GM12865 (cell line): ENCODE data around the gene SULT1A1.
"Not testable (repeated sequence)": the region's sequence is repeated elsewhere in the genome, so short reads cannot be mapped to it uniquely, and the experiment has no call there.

Experiments used
- DNase-seq: peaks from one replicate; pipeline ENCODE4 v3.0.0; 2010; ENCODE audit warnings: low read depth
- H3K4me3 ChIP-seq: 2 replicates; pipeline ENCODE4 v1.5.1; 2011; ENCODE audit warnings: mild to moderate bottlenecking, low read depth, low read length, control low read depth
- TF ChIP-seq, protein P1 (sequence below): IDR thresholded peaks from 2 replicates; pipeline ENCODE4 v1.5.1; 2011; ENCODE audit warnings: low read length, control low read depth, low read depth, inconsistent platforms; ENCODE audit not compliant: insufficient read depth; ENCODE audit errors: missing control alignments

Gene SULT1A1

GRCh38 chr16:28607116-28607623, 2.7 kb downstream of the SULT1A1 start:
- TF ChIP-seq, protein P1, sequence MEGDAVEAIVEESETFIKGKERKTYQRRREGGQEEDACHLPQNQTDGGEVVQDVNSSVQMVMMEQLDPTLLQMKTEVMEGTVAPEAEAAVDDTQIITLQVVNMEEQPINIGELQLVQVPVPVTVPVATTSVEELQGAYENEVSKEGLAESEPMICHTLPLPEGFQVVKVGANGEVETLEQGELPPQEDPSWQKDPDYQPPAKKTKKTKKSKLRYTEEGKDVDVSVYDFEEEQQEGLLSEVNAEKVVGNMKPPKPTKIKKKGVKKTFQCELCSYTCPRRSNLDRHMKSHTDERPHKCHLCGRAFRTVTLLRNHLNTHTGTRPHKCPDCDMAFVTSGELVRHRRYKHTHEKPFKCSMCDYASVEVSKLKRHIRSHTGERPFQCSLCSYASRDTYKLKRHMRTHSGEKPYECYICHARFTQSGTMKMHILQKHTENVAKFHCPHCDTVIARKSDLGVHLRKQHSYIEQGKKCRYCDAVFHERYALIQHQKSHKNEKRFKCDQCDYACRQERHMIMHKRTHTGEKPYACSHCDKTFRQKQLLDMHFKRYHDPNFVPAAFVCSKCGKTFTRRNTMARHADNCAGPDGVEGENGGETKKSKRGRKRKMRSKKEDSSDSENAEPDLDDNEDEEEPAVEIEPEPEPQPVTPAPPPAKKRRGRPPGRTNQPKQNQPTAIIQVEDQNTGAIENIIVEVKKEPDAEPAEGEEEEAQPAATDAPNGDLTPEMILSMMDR, result no peak
- no peak overlapping the region for H3K4me3 ChIP-seq
- no peak for DNase-seq

GRCh38 chr16:28606291-28607115, 3.3 kb downstream of the SULT1A1 start:
- TF ChIP-seq, protein P1, result no peak
- no peak overlapping the region for H3K4me3 ChIP-seq
- no peak for DNase-seq

DNA sequence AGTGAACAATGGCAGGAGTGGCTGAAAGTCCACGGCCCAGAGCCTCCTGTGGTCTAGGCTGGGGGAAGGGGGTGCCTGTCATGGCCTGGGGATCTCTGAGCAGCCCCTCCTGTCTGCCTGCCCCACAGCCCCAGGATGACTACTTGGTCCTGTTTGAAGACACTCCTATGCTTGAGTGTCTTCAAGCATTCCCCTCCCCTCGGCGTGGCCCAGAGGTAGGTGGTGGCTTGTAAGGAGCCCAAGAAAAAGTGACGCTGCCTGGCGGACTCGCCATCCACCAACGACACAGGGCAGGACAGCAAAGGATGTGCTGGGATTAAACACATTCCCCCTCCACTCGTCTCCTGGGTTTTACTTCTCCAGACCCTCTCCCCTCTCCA, 5.7 kb downstream of the SULT1A1 start:
- H3K4me3 ChIP-seq, result no peak overlapping the region
- no peak for DNase-seq
- TF ChIP-seq, protein P1, result no peak

GRCh38 chr16:28603381-28604185, 6.3 kb downstream of the SULT1A1 start:
- TF ChIP-seq, protein P1, result no peak

DNA sequence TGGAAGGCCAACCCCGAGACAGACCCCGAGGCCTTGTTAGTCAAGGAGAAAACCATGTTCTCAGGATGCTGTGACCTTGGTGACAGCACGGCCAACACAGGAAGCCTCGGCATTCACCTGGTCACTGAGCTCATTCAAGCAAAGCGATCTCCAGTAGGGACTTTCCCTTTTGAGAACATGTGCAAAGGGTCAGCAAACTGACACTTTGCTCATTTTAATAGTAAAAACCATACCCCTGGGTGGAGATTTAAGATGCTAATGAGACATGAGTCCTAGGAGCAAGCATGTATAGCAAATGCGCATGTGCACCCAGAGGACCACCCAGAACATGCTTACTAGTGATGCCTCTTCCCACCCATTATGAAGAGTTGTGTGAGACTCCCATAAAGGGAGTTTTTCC, 7.3 kb downstream of the SULT1A1 start:
- DNase-seq, result peak; percentile 49
- no peak overlapping the region for H3K4me3 ChIP-seq
- TF ChIP-seq, protein P1, result no peak

More at GRCh38 chr16:28603381-28604185, 6.3 kb downstream of the SULT1A1 start:
- DNase-seq, result no peak
- no peak overlapping the region for H3K4me3 ChIP-seq

DNA sequence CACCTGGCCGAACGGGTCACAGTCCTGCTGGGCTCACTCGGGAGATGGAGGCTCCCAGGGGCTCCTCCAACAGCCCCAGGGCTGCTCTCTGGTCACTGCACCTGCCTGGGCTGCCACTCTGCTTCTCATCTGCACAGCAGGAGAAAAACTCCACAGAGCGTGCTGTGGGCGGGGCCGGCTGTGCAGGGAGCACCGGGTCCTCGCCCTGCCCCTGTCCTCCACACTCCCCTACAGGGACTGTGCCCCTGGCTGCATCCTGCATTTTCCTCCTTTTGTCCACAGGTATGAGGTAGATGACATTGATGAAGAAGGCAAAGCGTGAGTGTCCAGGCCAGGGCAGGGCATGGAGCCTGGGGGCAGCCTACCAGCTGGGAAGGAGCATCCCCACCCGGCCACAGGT, 7.8 kb downstream of the SULT1A1 start:
- DNase-seq, H3K4me3 ChIP-seq: not testable (repeated sequence)

- DNase-seq, H3K4me3 ChIP-seq: not testable (repeated sequence)
These were observed 8.3 kb downstream of the SULT1A1 start for GRCh38 chr16:28601589-28601988.

DNA sequence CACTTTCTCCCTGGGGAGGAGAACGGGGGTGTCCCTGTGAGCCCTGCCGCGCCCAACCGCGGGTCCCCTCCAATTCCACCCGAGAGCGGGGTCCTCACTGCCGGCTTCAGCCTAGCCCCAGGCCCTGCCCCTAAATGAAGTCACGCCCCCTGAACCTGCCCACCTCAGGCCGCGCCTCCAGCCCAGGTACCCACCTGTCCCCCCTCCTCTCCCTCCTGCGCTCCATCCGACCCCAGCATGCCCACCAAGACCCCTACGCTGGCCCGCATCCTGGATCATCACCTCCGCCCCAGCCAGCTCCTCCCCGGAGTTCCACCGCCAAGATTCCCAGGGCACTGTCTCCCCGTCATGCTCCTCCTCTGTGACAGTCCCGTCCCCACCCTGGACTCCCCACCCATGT, 8.9 kb downstream of the SULT1A1 start:
- not testable (repeated sequence) for DNase-seq, H3K4me3 ChIP-seq

GRCh38 chr16:28599377-28600285, 10.2 kb downstream of the SULT1A1 start:
- not testable (repeated sequence) for H3K4me3 ChIP-seq, DNase-seq
